B cell (primary cell): ENCODE measurements around the gene HHAT.

Experiments
- CTCF ChIP-seq: fragments of 200-600 bp; IDR thresholded peaks from one replicate; pipeline ENCODE4 v1.8.0; 2022; ENCODE audit warnings: antibody characterized with exemption, mild to moderate bottlenecking
- EZH2 ChIP-seq: IDR thresholded peaks from 2 replicates; pipeline ENCODE4 v1.6.1; 2012; ENCODE audit warnings: borderline replicate concordance, low read depth, mild to moderate bottlenecking, moderate library complexity, low read length; ENCODE audit not compliant: insufficient read depth, poor library complexity, severe bottlenecking

DNA sequence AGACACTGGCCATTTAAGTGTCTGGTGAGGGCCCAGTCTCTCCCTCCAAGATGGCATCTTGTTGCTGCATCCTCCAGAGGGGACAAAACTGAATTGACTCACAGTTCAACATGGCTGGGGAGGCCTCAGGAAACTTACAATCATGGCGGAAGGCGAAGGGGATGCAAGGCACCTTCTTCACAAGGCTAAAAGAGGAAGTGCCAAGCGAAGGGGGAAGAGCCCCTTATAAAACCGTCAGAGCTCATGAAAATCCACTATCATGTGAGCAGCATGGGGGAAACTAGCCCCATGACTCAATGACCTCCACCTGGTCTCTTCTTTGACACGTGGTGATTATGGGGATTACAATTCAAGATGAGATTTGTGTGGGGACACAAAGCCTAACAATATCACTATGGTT lies 280.1 kb downstream of the HHAT start:
- TF ChIP-seq CTCF, result no peak
- no peak for TF ChIP-seq EZH2
